CD4-positive, alpha-beta T cell (primary cell): Measurements from ENCODE around the gene CRIP1. TPM values are rescaled to one million over a fixed set of nuclear protein-coding genes. Genes with fewer than 3 reads are reported as not detected.

Source experiments
- ATAC-seq: fragments of 200-7000 bp; cut with Tn5 transposase; one replicate; pipeline ENCODE4 v1.10.0; 2022; ENCODE audit warnings: mild to moderate bottlenecking; ENCODE audit not compliant: poor library complexity
- CTCF ChIA-PET: fragments of 350-600 bp; sonication (Branson Sonifier 250); formaldehyde crosslinking; loops from one replicate; lab custom pipeline; 2021; ENCODE audit warnings: antibody characterized with exemption, inconsistent platforms; lab: Charles Lee
- POLR2A ChIA-PET: fragments of 350-600 bp; sonication (Branson Sonifier 250); formaldehyde crosslinking; loops from one replicate; lab custom pipeline; 2021; ENCODE audit warnings: antibody characterized with exemption, inconsistent platforms; lab: Charles Lee
- DNase-seq, 14 experiments: peaks; one replicate each; pipeline ENCODE4 v3.0.0-alpha.2; 2013 to 2020; ENCODE audit warnings: mixed read lengths in 2 of 14
- H3K27ac ChIP-seq, 2 donors: one replicate each; pipeline versions ENCODE4 v1.5.1 to v1.7.0; 2013; ENCODE audit warnings: low read length in 2 of 2, low read depth in 1 of 2, mild to moderate bottlenecking in 1 of 2
- H3K27me3 ChIP-seq, 2 experiments: 1 replicate in 1 of 2; 2 replicates in 1 of 2; pipeline versions ENCODE4 v1.6.1 to v1.7.0; 2013; ENCODE audit warnings: low read length in 2 of 2, control low read depth in 1 of 2, mild to moderate bottlenecking in 1 of 2, moderate library complexity in 1 of 2; ENCODE audit not compliant: insufficient read depth in 2 of 2, control insufficient read depth in 1 of 2
- H3K36me3 ChIP-seq: one replicate; pipeline ENCODE4 v1.6.1; 2013; ENCODE audit warnings: low read length, control low read depth; ENCODE audit not compliant: insufficient read depth
- H3K4me1 ChIP-seq: one replicate; pipeline ENCODE4 v1.6.1; 2013; ENCODE audit warnings: low read length, control low read depth; ENCODE audit not compliant: insufficient read depth
- H3K4me3 ChIP-seq: one replicate; pipeline ENCODE4 v1.5.1; 2013; ENCODE audit warnings: mild to moderate bottlenecking, low read length, moderate library complexity
- H3K9me3 ChIP-seq, 2 experiments: 1 replicate in 1 of 2; 2 replicates in 1 of 2; pipeline versions ENCODE4 v1.6.1 to v1.7.0; 2013; ENCODE audit warnings: low read length in 2 of 2, mild to moderate bottlenecking in 2 of 2, control low read depth in 1 of 2, moderate library complexity in 1 of 2; ENCODE audit not compliant: control insufficient read depth in 1 of 2, insufficient read depth in 1 of 2
- H3K27ac Mint-ChIP-seq: one replicate; pipeline ENCODE4 v1.8.0; 2020; ENCODE audit warnings: mixed read lengths
- H3K27me3 Mint-ChIP-seq: one replicate; pipeline ENCODE4 v1.8.0; 2021; ENCODE audit warnings: mixed read lengths
- H3K36me3 Mint-ChIP-seq: one replicate; pipeline ENCODE4 v1.8.0; 2021; ENCODE audit warnings: low read depth, mixed read lengths
- H3K4me1 Mint-ChIP-seq: one replicate; pipeline ENCODE4 v1.8.0; 2021; ENCODE audit warnings: low read depth, mixed read lengths
- H3K4me3 Mint-ChIP-seq: one replicate; pipeline ENCODE4 v1.8.0; 2020; ENCODE audit warnings: mild to moderate bottlenecking, mixed read lengths
- H3K9me3 Mint-ChIP-seq: one replicate; pipeline ENCODE4 v1.8.0; 2020; ENCODE audit warnings: mixed read lengths
- intact Hi-C, 2 experiments: fragments of 100-400 bp; cut with DNase I in 1 of 2; cut with micrococcal nuclease in 1 of 2; formaldehyde crosslinking; loops; one replicate each; pipeline versions ENCODE4 v1.15.1 to v1.9.0; 2023 to 2025; cut with DNase I, micrococcal nuclease
- total RNA-seq, 174 experiments: library from RNA in 2 of 174; stranded (reverse) in 2 of 174; gene quantifications; one replicate each; pipeline ENCODE4 v1.2.3 and lab custom pipeline; 2021 to 2026
- TF ChIP-seq, protein P1 (sequence below): fragments of 200-600 bp; IDR thresholded peaks from one replicate; pipeline ENCODE4 v1.8.0; 2022; ENCODE audit warnings: antibody characterized with exemption, mild to moderate bottlenecking

The CRIP1 gene
- total RNA-seq, 2 experiments from 2014 or later: 250 to 258 TPM

- intact Hi-C loops: loop anchor here in 1 of 2 experiments (10.0 kb wide), 1 partner anchor 701 kb away; the partner anchor contains the start of gene AKT1
- ChIA-PET POLR2A (no interaction called here), CTCF (no interaction called here)
- Mint-ChIP-seq H3K9me3 (no peaks in the 10 kb centered on the region), H3K4me1 (peaks cover 5% of the 10 kb centered on the region), H3K27ac (no peak overlapping the region), H3K27me3 (no peaks in the 10 kb centered on the region), H3K4me3 (no peak overlapping the region), H3K36me3 (peaks cover 6% of the 10 kb centered on the region)
- no peaks in the 10 kb centered on the region for H3K9me3 ChIP-seq
- ATAC-seq: no peak
- TF ChIP-seq, protein P1, sequence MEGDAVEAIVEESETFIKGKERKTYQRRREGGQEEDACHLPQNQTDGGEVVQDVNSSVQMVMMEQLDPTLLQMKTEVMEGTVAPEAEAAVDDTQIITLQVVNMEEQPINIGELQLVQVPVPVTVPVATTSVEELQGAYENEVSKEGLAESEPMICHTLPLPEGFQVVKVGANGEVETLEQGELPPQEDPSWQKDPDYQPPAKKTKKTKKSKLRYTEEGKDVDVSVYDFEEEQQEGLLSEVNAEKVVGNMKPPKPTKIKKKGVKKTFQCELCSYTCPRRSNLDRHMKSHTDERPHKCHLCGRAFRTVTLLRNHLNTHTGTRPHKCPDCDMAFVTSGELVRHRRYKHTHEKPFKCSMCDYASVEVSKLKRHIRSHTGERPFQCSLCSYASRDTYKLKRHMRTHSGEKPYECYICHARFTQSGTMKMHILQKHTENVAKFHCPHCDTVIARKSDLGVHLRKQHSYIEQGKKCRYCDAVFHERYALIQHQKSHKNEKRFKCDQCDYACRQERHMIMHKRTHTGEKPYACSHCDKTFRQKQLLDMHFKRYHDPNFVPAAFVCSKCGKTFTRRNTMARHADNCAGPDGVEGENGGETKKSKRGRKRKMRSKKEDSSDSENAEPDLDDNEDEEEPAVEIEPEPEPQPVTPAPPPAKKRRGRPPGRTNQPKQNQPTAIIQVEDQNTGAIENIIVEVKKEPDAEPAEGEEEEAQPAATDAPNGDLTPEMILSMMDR: no peak
- peaks cover 13% of the 10 kb centered on the region for H3K4me1 ChIP-seq
- H3K27me3 ChIP-seq: no peaks in the 10 kb centered on the region
- peaks cover 13% of the 10 kb centered on the region for H3K36me3 ChIP-seq
- no peak overlapping the region for H3K4me3 ChIP-seq
- H3K27ac ChIP-seq: no peak overlapping the region
- peak in 1 of 14 experiments; percentile 47 for DNase-seq
These were observed 8.7 kb downstream of the CRIP1 start for GRCh38 chr14:105495101-105495989.

- no peak overlapping the region for H3K27ac ChIP-seq
- H3K27ac Mint-ChIP-seq: no peak overlapping the region
- H3K36me3 Mint-ChIP-seq: no peaks in the 10 kb centered on the region
- H3K27me3 ChIP-seq: no peaks in the 10 kb centered on the region
- H3K4me3 ChIP-seq: no peak overlapping the region
- intact Hi-C loops: loop anchor here in 1 of 2 experiments (10.0 kb wide), 1 partner anchor 701 kb away; the partner anchor contains the start of gene AKT1
- ChIA-PET CTCF (no interaction called here), POLR2A (no interaction called here)
- H3K9me3 ChIP-seq: no peaks in the 10 kb centered on the region
- H3K4me1 Mint-ChIP-seq: no peaks in the 10 kb centered on the region
- ATAC-seq: no peak
- peaks cover 13% of the 10 kb centered on the region for H3K36me3 ChIP-seq
- no peaks in the 10 kb centered on the region for H3K27me3 Mint-ChIP-seq
- H3K4me3 Mint-ChIP-seq: no peak overlapping the region
- DNase-seq: peak in 1 of 14 experiments; percentile 40
- no peaks in the 10 kb centered on the region for H3K9me3 Mint-ChIP-seq
- H3K4me1 ChIP-seq: peaks cover 13% of the 10 kb centered on the region
- TF ChIP-seq, protein P1: no peak
These were observed 9.5 kb downstream of the CRIP1 start for GRCh38 chr14:105495990-105496830.

DNA sequence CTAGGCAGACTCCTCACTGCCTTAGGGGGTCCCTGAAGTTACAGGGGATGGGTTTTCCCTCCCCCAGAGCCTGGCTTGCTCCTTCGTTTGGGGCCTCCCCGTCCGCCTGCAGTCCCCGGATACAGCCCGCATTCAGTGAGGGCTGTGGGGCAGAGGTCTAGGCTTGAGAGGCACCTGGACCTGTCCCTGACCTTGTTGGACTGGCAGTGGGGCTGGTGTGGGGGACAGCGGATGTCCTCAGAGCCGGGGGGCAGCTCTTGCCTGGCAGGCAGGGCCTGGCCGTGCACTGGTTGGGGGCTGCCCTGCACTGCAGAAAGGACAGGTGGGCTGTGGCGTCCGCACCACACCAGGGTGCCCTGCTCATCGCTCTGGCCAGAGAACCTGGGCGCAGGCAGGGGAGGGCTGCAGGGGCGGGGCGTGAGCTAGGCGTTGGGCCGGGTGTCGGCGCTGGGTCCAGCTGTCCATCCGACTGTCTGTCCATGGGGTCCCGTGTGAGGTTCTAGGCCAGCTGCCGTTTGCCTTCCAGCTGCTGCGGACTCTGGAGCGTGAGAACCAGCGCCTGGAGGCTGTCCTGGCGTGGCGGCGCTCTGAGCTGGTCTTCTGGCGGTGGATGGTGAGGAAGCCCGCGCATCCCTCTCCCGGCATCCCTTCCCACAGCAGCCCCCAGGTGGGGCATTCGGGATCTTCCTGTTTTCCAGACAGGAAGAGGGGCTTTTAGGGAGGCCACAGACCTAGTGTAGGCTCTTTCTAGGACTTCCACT lies 10.3 kb downstream of the CRIP1 start:
- ATAC-seq: no peak
- ChIA-PET CTCF (no interaction called here), POLR2A (no interaction called here)
- intact Hi-C loops: loop anchor here in 1 of 2 experiments (10.0 kb wide), 1 partner anchor 702 kb away; the partner anchor contains the start of gene AKT1
- Histone ChIP-seq H3K4me3 (no peak overlapping the region), H3K27me3 (no peaks in the 10 kb centered on the region), H3K36me3 (peaks cover 13% of the 10 kb centered on the region), H3K27ac (no peak overlapping the region), H3K9me3 (no peaks in the 10 kb centered on the region), H3K4me1 (peaks cover 6% of the 10 kb centered on the region)
- peak in 1 of 14 experiments; percentile 38 for DNase-seq
- Mint-ChIP-seq H3K27me3 (no peaks in the 10 kb centered on the region), H3K36me3 (no peaks in the 10 kb centered on the region), H3K27ac (no peak overlapping the region), H3K9me3 (no peaks in the 10 kb centered on the region), H3K4me3 (no peak overlapping the region), H3K4me1 (no peaks in the 10 kb centered on the region)
- TF ChIP-seq, protein P1: no peak
